CD4-positive, alpha-beta T cell treated with Interleukin-6 at 100 ng/mL for 8 hours (primary cell): ENCODE measurements around the gene OR1E1.
"Not testable (repeated sequence)": the region's sequence is repeated elsewhere in the genome, so short reads cannot be mapped to it uniquely, and the experiment has no call there.

Experiments used
- DNase-seq: peaks from one replicate; pipeline ENCODE4 v3.0.0-alpha.2; 2020; ENCODE audit warnings: mixed read lengths, low spot score

OR1E1 gene

GRCh38 chr17:3398310-3398709 lies at the start of gene OR1E1:
OR1E1 (minus strand) TSS chr17:3398410; CDS start chr17:3398410, 0 bp downstream.
- DNase-seq = no peak

- DNase-seq = no peak
Measured at GRCh38 chr17:3447625-3448024, 49.4 kb upstream of the OR1E1 start.

- DNase-seq = no peak
Measured at GRCh38 chr17:3440451-3440850, 42.2 kb upstream of the OR1E1 start.

- no peak for DNase-seq
Measured at GRCh38 chr17:3438368-3438767, 40.2 kb upstream of the OR1E1 start.

- no peak for DNase-seq
Measured at GRCh38 chr17:3433741-3434140, 35.5 kb upstream of the OR1E1 start, which contains the start of gene OR1E2. OR1E2 (minus strand) TSS chr17:3433841; CDS start chr17:3433841, 0 bp downstream.

GRCh38 chr17:3433215-3433614 lies 35.0 kb upstream of the OR1E1 start:
- DNase-seq = not testable (repeated sequence)

GRCh38 chr17:3418222-3418621 lies 20.0 kb upstream of the OR1E1 start:
- no peak for DNase-seq

- no peak for DNase-seq
Measured at GRCh38 chr17:3415610-3416009, 17.4 kb upstream of the OR1E1 start.

- DNase-seq = not testable (repeated sequence)
Measured at GRCh38 chr17:3412216-3412615, 14.0 kb upstream of the OR1E1 start.

GRCh38 chr17:3411070-3411469 lies 12.9 kb upstream of the OR1E1 start, which contains the start of gene OR3A3:
OR3A3 (plus strand) TSS chr17:3411370.
- DNase-seq = no peak

- DNase-seq = not testable (repeated sequence)
Measured at GRCh38 chr17:3403856-3404255, 5.6 kb upstream of the OR1E1 start.

- no peak for DNase-seq
Measured at GRCh38 chr17:3401786-3402185, 3.6 kb upstream of the OR1E1 start.

GRCh38 chr17:3400055-3400454 lies 1.8 kb upstream of the OR1E1 start:
- DNase-seq = no peak

- DNase-seq = not testable (repeated sequence)
Measured at GRCh38 chr17:3397801-3398200, 409 bp downstream of the OR1E1 start.

GRCh38 chr17:3389791-3390190 lies 8.4 kb downstream of the OR1E1 start:
- DNase-seq = no peak

- DNase-seq = no peak
Measured at GRCh38 chr17:3385869-3386816, 12.1 kb downstream of the OR1E1 start, which contains the start of gene OR3A2. OR3A2 (minus strand) TSS chr17:3386308.

- DNase-seq = no peak
Measured at GRCh38 chr17:3381957-3382356, 16.3 kb downstream of the OR1E1 start.

- DNase-seq = no peak
Measured at GRCh38 chr17:3378321-3378720, 19.9 kb downstream of the OR1E1 start.

GRCh38 chr17:3371167-3371566 lies 27.0 kb downstream of the OR1E1 start:
- not testable (repeated sequence) for DNase-seq
